MCF 10A (cell line): ENCODE measurements around the gene DYNC2I2. TPM values are rescaled to one million over a fixed set of nuclear protein-coding genes. Genes with fewer than 3 reads are reported as not detected.
"Not testable (repeated sequence)": the region's sequence is repeated elsewhere in the genome, so short reads cannot be mapped to it uniquely, and the experiment has no call there.

ENCODE experiments used
- BruUV-seq: library from RNA; stranded (reverse); fragments of 400-500 nt; replicated peaks from 2 replicates; lab custom pipeline; 2021; lab: Mats Ljungman, UMichigan
- CTCF ChIA-PET: fragments of 300-600 bp; sonication (Branson Sonifier 250); formaldehyde crosslinking; extraction: SDS; loops from one replicate; lab custom pipeline; 2021; ENCODE audit warnings: antibody characterized with exemption, inconsistent platforms; lab: Yijun Ruan, JAX
- POLR2A ChIA-PET: fragments of 300-600, 350-650 bp; sonication (Branson Sonifier 250); formaldehyde crosslinking; extraction: SDS; loops from one replicate; lab custom pipeline; 2020; ENCODE audit warnings: antibody characterized with exemption, inconsistent platforms; lab: Yijun Ruan, JAX
- DNase-seq: peaks from one replicate; pipeline ENCODE4 v3.0.0-alpha.2; 2018; ENCODE audit not compliant: unreplicated experiment
- H3K27ac Mint-ChIP-seq: one replicate; pipeline ENCODE4 v1.8.0; 2022; ENCODE audit warnings: mild to moderate bottlenecking, low read depth, mixed read lengths; ENCODE audit not compliant: unreplicated experiment
- H3K27me3 Mint-ChIP-seq: one replicate; pipeline ENCODE4 v1.8.0; 2022; ENCODE audit warnings: mixed read lengths; ENCODE audit not compliant: insufficient read depth, unreplicated experiment
- H3K36me3 Mint-ChIP-seq: one replicate; pipeline ENCODE4 v1.8.0; 2022; ENCODE audit warnings: mild to moderate bottlenecking, moderate library complexity, mixed read lengths; ENCODE audit not compliant: insufficient read depth, unreplicated experiment
- H3K4me1 Mint-ChIP-seq: one replicate; pipeline ENCODE4 v1.8.0; 2022; ENCODE audit warnings: mixed read lengths; ENCODE audit not compliant: insufficient read depth, unreplicated experiment
- H3K4me3 Mint-ChIP-seq: one replicate; pipeline ENCODE4 v1.8.0; 2022; ENCODE audit warnings: mild to moderate bottlenecking, moderate library complexity, mixed read lengths; ENCODE audit not compliant: unreplicated experiment
- H3K9me3 Mint-ChIP-seq: one replicate; pipeline ENCODE4 v1.8.0; 2022; ENCODE audit warnings: mixed read lengths; ENCODE audit not compliant: unreplicated experiment
- intact Hi-C: fragments of 100-400 bp; cut with micrococcal nuclease; formaldehyde crosslinking; loops from 2 replicates; pipeline ENCODE4 v1.14.1; 2022
- total RNA-seq: library from RNA; stranded (reverse); gene quantifications from 2 replicates; pipeline ENCODE4 v1.2.3, GENCODE V29; 2022
- TF ChIP-seq, protein P1 (sequence below): fragments of 200-600 bp; IDR thresholded peaks from one replicate; pipeline ENCODE4 v1.8.0; 2022; ENCODE audit warnings: antibody characterized with exemption, mild to moderate bottlenecking; ENCODE audit not compliant: unreplicated experiment

DYNC2I2 gene
- total RNA-seq, 1 experiment from 2014 or later = 43.7 TPM

DNA sequence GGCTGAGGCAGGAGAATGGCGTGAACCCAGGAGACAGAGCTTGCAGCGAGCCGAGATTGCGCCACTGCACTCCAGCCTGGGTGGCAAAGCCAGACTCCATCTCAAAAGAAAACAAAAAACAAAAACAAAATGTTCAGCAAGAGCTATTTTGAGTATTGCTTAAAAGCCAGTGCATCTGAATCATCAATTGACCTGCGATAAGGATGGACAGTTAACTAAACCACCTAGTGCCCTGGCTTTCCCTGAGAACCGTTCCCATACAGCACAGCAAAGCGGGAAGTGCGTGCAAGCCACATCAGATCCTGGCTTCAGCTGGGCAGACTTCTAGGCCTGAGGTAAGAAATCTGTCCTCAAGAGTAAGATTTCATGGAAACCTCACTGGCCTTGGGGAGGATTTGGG, 2.7 kb downstream of the DYNC2I2 start:
- H3K36me3 Mint-ChIP-seq = peaks cover 21% of the 10 kb centered on the region
- ChIA-PET POLR2A (interaction anchor here (0.8 to 3.1 kb wide), 5 partner anchors 9 to 31 kb away, joined by 3 to 22 read pairs (median 6); no protein-coding TSS in a partner anchor), CTCF (interaction anchor here (3.4 kb wide), 1 partner anchor 18 kb away, joined by 15 read pairs; no protein-coding TSS in a partner anchor)
- H3K27ac Mint-ChIP-seq = no peak overlapping the region
- H3K9me3 Mint-ChIP-seq = no peaks in the 10 kb centered on the region
- BruUV-seq = no TSS peak
- intact Hi-C loops = no loop called here
- TF ChIP-seq, protein P1, sequence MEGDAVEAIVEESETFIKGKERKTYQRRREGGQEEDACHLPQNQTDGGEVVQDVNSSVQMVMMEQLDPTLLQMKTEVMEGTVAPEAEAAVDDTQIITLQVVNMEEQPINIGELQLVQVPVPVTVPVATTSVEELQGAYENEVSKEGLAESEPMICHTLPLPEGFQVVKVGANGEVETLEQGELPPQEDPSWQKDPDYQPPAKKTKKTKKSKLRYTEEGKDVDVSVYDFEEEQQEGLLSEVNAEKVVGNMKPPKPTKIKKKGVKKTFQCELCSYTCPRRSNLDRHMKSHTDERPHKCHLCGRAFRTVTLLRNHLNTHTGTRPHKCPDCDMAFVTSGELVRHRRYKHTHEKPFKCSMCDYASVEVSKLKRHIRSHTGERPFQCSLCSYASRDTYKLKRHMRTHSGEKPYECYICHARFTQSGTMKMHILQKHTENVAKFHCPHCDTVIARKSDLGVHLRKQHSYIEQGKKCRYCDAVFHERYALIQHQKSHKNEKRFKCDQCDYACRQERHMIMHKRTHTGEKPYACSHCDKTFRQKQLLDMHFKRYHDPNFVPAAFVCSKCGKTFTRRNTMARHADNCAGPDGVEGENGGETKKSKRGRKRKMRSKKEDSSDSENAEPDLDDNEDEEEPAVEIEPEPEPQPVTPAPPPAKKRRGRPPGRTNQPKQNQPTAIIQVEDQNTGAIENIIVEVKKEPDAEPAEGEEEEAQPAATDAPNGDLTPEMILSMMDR = no peak
- no peaks in the 10 kb centered on the region for H3K27me3 Mint-ChIP-seq
- H3K4me1 Mint-ChIP-seq = peaks cover 8% of the 10 kb centered on the region
- no peak overlapping the region for H3K4me3 Mint-ChIP-seq
- no peak for DNase-seq

DNA sequence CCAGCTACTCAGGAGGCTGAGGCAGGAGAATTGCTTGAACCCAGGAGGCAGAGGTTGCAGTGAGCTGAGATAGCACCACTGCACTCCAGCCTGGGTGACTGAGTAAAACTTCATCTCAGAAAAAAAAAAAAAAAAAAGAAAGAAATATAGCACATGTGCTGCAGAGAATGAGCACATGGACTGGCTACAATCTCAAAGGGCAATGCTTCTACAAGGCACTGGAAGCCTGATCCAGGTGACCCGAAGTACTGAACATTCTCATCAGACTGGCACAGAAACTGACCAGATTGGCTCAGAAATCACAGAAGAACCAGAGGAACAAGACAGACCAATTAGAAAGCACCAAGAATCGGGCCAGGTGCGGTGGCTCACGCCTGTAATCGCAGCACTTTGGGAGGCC, 4.8 kb downstream of the DYNC2I2 start:
- TF ChIP-seq, protein P1 = no peak
- Mint-ChIP-seq H3K36me3 (peaks cover 17% of the 10 kb centered on the region), H3K27me3 (no peaks in the 10 kb centered on the region), H3K27ac (no peak overlapping the region), H3K9me3 (no peaks in the 10 kb centered on the region), H3K4me1 (peaks cover 8% of the 10 kb centered on the region), H3K4me3 (no peak overlapping the region)
- BruUV-seq = no TSS peak
- CTCF ChIA-PET = no interaction called here
- POLR2A ChIA-PET = no interaction called here
- intact Hi-C loops = no loop called here
- no peak for DNase-seq

- peak; percentile 67 for DNase-seq
- H3K36me3 Mint-ChIP-seq, H3K27ac Mint-ChIP-seq, H3K4me3 Mint-ChIP-seq, H3K4me1 Mint-ChIP-seq, intact Hi-C loops, H3K27me3 Mint-ChIP-seq, BruUV-seq, H3K9me3 Mint-ChIP-seq: not testable (repeated sequence)
- POLR2A ChIA-PET = interaction anchor here (1.5 kb wide), 1 partner anchor 123 kb away, joined by 5 read pairs; the partner anchor contains the start of gene ZER1
- CTCF ChIA-PET = interaction anchor here (0.8 to 3.1 kb wide), 3 partner anchors 11 to 286 kb away, joined by 3 to 18 read pairs (median 3); no protein-coding TSS in a partner anchor
- TF ChIP-seq, protein P1 = peak; percentile 16
Observed at GRCh38 chr9:128648206-128648605, 8.4 kb downstream of the DYNC2I2 start.

DNA sequence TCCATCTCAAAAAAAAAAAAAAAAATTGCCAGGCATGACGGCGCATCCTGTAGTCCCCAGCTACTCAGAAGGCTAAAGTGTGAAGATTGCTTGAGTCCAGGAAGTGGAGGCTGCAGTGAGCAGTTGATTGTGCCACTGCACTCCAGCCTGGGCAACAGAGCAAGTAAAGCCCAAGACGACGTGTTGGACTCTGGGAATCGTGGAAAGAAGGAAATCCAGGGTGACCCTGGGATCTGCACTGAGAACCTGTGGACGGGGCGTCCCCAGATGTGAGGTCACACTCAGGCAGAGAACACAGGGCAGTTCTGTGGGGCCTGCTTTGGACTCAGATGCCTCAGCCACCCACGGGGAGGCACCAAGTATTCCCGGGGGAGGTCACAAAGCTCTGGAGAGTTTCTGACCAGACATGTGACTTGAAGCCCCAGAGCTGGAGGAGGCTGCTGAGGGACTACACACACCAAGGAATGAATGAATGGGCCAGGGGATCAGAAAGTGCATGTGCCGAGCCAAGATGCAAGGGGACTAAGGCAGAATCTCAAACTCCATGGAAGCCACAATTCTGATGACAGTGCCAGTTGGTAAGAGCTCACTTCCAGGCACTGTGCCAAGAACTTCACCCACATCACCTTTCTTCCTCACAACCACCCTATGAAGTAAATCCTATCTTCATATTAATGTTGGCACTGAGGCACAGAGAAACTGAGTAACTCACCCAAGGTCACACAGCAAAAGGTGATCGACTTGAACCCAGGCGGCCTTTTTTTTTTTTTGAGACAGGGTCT, 12.9 kb downstream of the DYNC2I2 start:
- CTCF ChIA-PET = interaction anchor here (0.6 kb wide), 1 partner anchor 34 kb away, joined by 3 read pairs; no protein-coding TSS in a partner anchor
- no TSS peak for BruUV-seq
- no peak overlapping the region for H3K27ac Mint-ChIP-seq
- peak; percentile 32 for DNase-seq
- H3K4me3 Mint-ChIP-seq = no peak overlapping the region
- H3K4me1 Mint-ChIP-seq = peaks cover 5% of the 10 kb centered on the region
- no peaks in the 10 kb centered on the region for H3K9me3 Mint-ChIP-seq
- POLR2A ChIA-PET = interaction anchor here (1.0 to 1.2 kb wide), 3 partner anchors 8 to 41 kb away, joined by 3 to 6 read pairs (median 5); no protein-coding TSS in a partner anchor
- intact Hi-C loops = no loop called here
- no peaks in the 10 kb centered on the region for H3K27me3 Mint-ChIP-seq
- peaks cover 22% of the 10 kb centered on the region for H3K36me3 Mint-ChIP-seq
- TF ChIP-seq, protein P1 = no peak
